Measurements from ENCODE around the gene UTP25.

Gene UTP25

DNA sequence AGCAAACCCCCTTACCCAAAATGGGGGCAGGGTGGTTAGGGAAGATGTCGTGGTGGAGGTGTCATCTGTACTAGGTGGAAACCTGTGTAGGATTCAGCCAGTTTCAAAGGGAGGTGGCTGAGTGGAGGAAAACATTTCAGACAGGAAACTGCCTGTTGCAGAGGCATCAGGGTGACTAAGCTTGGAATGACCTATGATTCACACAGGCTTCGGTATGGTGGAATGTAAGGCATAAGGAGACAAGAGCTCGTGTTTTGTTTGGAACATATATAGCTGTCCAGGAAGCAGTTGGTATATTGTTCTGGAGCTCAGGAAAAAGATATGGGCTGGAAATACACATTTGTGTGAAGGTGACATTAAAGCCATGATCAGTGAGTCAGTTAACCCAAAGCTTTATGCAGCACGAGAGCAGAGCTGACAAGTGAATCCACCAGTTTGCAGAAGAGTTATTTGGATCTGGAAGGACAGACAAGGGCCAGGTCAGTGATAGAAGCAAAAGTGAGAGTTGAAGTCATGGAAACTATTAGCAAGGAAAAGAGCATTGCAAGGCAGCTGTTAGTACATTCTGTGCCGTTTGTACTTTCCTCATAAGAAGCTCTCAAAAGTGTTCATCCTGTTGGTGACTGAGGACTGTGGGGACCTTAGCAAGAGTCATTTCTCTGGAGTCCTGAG, 12.2 kb downstream of the UTP25 start:
- peak; percentile 97 for DNase-seq (ENCODE audit: low read depth)

DNA sequence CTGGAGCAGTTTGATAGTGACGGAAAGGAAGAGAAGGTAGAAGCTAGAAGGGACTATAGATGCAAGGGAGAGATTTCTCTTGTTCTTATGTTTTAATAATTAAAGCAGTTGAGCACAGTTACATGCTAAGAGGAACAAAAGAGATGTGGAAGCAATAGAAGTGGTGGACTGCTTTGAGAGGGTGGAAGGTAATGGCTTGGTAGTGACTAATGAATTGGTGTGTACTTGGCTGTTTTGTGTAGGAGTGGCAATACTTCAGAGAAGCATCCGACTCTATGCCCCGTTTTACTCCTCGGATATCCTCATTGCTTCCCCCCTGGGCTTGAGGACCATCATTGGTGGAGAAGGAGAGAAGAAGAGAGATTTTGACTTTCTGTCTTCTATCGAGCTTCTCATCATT, 12.8 kb downstream of the UTP25 start:
- DNase-seq (ENCODE audit: low read depth), result peak; percentile 43

DNA sequence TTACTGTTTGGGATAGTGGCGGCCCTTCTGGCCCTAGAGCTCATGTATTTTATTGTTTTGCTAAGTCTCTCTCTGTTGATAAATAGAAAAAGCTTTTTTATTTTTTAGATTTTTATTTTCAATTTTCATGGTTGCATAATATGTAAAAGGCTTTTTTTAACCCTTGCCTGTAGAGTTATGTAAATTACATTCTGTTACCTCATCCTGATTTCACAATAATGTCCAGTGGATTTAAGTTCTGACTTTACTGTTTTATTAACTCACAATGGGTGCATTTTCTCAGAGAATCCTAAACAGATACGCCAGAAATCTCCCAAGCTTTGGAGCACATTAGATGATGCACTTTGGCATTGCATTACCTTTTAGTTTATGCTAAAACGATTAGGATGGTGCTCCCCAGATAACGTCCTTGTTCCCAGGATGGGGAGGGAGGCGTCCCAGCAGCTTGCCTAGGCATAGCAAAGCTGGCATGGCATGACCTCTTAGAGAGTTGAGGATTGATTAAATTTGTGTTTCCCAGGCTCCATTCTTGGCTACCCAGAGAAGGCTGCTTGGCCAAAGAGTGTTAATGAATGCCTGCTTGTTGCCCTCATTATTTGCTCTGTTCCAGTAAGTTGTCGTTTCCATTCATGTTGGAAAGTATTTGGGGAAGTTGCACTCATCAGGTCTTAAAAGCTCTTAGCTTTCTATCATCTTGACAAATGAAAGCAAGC, 17.1 kb downstream of the UTP25 start:
- DNase-seq (ENCODE audit: low read depth), result peak; percentile 58

DNA sequence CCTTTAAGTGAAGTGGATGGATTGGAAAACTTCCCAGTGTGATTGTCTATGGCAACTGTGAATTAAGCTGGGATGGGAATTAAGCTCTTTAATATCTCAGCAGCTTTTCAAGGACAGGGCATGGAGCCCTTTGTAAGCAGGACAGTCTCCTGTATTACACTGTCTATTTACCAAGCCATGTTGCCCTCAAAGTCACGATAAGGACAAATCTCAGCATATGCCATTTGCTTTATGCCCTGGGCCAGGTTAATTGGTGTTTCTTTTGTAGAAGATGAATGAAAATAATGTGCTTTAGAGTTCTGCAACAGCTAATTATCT, 17.6 kb downstream of the UTP25 start:
- DNase-seq (ENCODE audit: low read depth), result no peak

DNA sequence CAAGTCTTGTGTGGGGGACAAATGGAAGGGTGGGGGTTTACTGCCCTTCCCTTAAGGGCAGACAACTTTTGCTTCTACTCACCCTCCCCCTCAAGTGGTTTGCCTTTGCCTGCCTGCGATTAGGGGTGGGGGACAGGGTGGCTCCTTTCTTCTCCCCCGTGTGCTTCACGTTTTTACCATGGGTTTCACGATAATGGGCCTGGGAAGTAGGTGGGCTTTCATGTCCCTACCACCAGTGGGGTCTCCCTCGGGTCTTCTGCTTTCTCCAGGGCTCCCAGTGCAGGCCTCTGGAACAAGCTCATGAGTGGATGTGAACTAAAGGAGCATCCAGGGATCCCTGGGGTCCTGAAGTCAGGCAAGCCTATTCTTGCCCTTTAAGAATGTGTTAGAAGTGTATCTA, 21.6 kb downstream of the UTP25 start:
- DNase-seq (ENCODE audit: low read depth), result no peak

DNA sequence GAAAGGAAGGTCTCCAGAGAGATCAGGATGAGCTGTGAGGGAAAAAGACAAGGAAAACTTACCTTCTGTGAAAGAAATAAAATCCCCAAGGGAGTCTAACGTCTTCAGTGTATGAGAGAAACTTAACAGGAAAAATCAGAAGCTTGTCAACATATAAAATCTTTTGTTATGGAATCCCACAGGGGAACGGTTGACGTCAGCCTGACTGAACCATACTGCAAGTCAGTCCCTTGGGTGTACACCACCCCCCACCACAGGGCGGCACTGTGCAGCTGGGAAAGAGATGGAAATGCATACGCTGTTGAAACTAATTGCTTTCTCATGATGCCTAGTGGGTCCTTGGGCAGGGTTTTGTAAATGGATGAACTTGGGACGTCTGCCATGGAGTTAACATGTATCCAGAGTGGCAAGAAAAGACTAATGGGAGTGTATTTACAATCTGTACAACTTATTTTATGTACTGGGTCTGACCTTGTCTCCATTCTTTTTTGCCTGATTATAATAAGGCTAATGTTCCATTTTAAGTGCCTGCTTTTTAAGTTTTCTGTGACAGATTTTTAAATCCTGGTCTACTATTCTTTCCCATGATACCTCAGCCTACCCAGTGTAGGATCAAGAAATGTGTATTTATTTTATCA, 22.7 kb downstream of the UTP25 start:
- peak; percentile 87 for DNase-seq (ENCODE audit: low read depth)

DNA sequence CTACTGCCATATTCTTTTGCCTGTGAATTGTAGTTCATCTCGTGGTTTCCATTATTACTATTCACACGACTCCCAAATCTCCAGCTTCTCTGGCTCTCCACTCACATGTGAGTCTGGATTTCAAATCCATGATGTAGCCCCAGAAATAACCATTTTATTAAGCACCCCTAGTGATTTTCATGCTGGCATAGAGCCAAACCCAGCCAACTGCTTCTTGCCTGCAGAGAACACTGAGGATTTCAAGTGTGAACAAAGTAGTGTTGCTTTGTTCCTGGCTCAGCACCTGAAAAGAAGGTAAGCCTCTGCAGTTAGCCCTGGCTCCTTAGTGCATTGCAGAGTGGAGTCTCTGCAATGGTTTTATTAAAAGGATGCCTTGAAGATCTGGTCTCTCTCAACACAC, 25.9 kb downstream of the UTP25 start:
- no peak for DNase-seq (ENCODE audit: low read depth)

DNA sequence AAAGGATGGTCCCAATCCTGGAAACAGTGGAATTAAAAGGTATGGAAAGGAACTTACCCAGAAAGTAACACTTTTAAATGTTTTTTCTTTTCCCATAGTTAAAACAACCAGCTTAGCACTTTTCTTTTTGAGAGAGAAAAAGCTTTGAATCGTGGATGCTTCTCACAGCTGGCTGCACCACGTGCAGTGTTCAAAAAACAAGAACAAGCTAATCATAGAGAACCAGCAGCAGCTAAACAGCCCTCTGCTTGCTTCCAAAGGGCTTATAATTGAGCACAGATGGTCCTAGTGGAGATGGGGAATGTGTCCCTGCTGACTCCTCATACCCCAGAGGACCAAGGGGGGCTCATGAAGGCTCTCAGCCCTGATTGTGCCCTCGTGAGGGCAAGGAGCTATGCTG, 26.4 kb downstream of the UTP25 start:
- DNase-seq (ENCODE audit: low read depth), result no peak

DNA sequence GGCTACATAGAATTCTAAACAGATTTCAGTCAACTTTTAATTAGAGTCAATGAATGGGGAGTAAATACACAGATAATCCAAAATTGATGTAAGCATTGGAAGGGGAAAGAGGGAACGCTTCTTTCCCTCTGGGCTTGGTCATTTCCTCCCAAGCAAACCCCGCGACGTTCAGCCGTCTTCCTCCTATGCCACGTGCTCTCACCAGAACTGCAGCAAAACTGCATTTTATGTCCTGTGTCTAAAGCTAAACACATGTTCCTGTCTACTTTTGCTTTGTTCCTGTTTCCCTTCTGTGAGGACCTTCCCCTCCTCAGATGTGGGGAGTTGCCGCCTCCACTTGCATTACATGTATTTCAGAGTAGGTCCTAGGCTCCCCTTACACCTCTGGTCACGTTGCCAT, 27.2 kb downstream of the UTP25 start:
- no peak for DNase-seq (ENCODE audit: low read depth)

DNA sequence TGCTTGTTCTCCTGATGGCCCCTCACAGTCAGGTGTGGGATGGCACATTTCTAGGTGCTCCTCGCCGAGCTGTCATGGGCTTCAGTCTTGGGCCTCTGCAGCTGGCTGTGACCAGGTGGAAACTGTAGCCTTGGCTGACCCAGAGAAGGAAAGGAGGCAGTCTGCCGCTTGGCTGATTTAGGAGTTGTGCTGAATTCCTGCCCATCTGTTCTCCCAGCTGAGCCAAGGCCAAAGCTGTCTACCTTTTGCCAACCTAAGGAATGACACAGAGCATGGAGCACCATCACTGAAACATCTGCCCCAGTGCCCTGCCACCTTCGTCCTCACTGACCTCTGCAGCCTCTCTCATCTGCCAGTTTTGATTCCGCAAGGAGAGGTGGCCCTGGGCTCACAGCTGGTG, 27.9 kb downstream of the UTP25 start:
- no peak for DNase-seq (ENCODE audit: low read depth)

DNA sequence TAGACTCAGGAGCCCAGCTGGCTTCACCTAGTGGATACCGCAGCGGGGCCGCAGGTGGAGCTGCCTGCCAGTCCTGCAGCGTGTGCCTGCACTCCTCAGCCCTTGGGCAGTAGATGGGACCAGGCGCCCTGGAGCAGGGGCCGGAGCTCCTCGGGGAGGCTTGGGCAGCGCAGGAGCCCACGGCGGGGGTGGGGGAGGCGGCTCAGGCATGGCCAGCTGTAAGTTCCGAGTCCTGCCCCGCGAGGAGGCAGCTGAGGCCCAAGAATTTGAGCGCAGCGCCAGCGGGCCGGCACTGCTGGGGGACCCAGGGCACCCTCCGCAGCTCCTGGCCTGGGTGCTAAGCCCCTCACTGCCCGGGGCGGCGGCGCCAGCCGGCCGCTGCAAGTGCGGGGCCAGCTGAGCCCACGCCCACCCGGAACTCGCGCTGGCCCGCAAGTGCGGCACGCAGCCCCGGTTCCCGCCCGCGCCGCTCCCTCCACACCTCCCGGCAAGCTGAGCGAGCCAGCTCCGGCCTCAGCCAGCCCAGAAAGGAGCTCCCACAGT, 30.9 kb downstream of the UTP25 start:
- no peak for DNase-seq (ENCODE audit: low read depth)

DNA sequence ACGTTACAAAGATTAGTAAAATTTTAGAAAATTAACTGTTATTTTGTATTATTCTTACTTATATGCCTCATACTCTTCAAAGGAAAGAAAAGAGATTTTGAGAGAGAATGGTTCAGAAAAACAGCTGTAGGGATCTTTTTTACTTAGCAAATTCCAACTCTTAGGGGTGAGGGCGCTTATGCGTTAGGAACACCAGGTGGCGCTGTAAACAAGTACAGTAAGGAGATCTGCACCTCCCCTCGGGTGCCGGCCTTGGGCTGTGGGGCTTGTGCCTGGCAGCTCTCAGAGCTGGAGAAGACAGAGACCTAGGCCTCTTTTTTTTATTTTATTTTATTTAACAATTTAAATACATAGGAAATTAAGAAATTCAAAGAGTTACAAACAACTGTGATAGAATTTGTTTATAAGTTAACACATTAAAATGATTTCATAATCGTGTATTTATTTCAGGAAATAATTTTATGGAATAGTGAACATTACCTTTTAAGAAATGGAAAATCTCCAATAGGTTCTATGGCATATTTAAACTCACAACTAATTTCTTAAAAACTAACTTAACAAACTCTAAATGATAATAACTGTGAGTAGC, 32.6 kb downstream of the UTP25 start:
- peak; percentile 87 for DNase-seq (ENCODE audit: low read depth)

DNA sequence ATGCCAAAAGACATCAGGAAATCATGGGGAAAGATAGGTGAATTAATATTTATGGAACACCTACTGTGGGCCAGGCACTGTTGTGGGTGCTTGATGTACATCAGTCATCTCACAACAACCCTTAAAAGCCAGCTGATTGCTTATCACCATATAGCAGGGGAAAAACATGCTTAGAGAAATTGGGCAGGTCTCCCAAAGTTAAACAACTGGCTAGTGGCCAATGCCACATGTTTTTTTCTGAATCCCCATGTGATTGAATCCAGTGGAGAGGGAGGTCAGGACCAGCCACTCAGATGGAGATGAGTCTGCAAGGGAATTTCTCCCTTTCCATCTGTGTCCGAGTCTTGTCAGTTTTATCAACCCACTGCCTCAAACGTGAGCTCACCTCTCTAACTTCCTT, 33.5 kb downstream of the UTP25 start:
- DNase-seq (ENCODE audit: low read depth), result no peak

DNA sequence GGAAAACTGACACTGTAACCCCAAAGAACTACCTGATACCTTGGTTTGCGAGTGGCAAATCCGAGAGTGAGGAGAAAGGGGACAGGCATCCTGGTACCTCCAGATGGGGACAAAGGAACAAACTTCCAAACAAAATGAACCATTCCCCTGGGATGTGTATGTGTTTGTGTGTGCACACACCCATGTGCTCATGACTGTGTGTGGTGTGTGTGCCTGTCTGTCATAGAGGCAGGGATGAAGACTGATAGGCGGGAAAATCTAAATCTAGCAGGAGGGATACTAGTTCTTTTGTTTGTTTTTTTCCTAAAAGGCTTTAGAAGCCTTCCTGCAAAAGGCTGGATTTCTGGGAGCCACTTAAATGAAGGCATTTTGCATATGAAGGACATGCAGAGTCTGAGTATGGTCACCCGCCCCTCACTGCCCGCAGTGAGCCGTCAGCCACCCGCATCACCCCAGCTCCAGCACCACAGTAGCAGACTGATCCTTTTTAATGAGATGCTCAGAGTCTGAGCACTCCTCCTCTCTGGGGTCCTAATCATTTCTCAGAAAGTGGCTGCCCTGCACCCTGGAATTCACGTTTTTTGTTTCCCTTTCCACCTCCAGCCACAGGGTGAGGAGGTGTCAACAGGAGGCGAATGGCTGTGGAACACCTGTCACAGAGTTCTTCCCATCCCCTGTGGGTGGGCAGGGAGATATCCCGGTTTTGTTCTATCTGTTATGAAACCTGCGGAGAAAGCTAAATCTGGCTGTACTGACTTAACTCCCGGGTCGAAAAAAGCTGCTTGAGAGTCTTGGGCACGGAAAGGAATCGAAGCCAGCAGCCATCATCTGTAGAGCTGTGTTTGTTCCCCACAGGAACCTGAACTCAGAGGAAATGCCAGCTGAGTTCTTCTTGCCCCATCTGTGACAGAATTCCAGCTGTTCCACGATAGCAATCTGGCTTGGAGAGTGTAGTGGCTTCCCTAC, 34.9 kb downstream of the UTP25 start:
- no peak for DNase-seq (ENCODE audit: low read depth)

DNA sequence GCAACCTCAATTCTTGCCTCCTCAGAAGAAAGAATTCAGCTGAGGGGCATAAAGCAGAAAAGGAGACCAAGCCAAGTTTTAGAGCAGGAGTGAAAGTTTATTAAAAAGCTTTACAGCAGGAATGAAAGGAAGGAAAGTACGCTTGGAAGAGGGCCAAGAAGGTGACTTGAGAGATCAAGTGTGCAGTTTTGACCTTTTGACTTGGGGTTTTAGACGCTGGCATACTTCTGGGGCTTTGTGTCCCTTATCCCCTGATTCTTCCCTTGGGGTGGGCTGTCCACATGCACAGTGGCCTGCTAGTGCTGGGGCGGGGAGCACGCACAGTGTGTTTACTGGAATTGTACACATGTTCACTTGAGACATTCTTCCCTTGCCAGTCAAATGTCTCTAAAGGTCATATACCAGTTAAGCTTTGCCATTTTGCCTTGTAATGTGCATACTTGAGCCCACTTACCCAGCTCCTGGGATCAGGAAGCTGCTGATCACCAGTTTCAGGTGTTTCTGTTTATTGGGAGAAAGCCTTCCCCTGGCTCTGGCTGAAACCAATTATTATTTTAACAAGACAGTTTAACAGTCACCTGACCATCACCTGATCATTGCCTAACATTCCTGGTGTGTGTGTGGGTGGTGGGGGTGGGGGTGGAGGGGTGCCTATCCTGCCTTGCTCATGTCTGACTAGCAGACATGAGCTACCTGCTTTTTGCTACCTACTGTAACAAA, 36.2 kb downstream of the UTP25 start:
- DNase-seq (ENCODE audit: low read depth), result no peak

DNA sequence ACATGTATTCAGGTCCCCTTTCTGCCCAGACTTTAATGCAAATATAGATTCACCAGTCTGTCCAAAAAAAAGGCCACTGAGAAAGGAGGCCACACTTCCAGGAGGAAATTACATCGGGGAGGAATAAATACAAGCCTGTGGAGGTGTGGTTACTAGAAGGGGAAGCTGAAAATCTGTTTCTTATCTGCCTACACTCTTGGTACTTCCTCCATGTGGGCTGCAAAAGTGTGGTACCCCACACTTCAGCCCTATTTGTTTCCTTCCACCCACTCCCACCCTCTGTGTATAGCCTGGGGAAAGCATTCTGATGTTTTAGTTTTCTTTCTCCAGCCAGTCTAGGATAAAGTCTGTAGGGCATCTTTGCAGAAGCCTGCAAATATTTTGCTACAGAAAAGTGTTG, 38.4 kb downstream of the UTP25 start:
- no peak for DNase-seq (ENCODE audit: low read depth)

DNA sequence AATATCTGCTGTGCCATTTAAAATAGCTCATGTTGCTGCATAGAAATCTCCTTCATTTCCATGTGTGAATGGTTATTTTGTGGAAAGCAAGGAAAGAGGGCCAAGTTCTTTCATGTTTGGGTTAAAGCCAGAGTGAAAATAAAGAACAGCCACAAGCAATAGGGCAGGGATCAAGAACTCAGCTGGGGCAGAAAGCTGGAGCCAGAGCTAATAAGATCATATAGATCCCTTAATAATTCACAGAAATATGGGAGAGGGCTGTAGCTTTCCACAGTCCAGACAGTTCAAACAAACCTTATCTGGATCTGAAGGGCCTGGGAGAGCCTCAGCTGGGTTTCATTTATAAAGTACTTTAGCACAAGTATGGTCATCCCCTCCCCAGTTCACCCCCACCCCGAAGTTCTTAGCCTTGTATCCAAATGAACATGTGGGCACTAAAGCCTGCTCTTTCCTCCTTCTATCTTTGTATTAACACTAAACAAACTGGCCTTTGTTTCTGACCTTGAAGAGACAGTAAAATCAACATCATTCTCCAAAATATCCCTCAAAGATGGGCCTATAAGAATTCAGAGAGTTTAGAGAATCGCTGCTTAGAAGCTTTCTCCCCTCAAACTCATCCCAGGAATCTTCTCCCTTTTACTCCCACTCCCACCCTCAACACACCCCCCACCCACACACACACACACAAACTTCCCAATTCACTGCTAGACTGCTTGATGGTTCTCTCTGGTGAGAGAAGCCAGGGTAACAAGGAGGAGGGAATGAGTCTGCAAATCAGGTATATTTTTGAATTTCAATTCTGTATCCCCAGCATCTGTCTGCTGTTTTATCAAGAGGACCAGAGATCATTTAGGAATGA, 41.7 kb downstream of the UTP25 start:
- DNase-seq (ENCODE audit: low read depth), result no peak

DNA sequence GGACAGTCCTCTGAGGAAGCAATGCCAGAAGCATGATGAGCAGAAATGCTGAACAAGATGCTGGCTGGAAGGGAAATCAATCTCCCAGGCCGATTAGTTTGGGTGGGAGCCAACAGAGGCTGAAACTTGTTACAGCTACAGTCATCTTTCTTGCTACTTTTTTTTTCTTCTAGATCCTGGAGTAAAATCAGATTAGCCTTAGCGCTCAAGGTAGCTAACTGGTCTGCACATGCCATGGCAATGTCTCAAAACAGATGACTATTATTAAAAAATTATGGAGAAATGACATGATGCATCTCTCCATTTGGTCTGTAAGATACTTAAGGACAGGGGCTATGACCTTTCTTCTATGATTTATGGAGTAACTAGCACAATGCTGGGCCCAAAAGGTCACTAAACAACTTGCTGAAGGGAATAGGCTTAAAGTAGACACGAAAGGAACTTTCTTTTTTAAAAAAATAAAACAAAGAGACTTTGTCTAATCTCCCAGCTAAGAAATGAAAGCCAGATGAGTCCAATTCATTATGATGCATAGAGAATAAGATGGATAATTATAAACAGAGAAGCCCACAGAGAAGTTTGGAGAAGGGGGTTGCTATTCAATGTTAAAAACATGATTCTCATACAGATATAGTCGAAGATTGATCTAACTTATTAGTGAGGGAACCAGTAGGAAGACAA, 42.5 kb downstream of the UTP25 start:
- peak; percentile 40 for DNase-seq (ENCODE audit: low read depth)

DNA sequence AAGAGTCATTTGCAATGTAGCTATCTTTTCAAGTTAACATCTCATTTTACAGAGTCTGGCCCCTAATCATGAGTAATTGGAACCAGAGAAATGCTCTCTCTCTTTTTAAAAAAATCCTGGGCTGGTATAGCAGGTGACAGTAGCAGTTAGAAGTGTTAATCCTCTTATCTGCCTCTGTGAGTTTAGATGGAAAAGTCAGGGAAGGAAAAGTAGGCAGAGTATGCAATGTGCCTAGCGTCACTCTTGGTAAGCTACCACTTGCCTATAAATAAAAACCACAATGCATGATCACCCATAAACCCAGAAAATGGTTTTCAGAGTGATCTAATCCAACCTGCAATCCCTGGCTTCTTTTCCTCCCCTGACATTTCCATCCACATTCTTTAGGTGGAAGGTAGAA, 43.2 kb downstream of the UTP25 start:
- DNase-seq (ENCODE audit: low read depth), result no peak

DNA sequence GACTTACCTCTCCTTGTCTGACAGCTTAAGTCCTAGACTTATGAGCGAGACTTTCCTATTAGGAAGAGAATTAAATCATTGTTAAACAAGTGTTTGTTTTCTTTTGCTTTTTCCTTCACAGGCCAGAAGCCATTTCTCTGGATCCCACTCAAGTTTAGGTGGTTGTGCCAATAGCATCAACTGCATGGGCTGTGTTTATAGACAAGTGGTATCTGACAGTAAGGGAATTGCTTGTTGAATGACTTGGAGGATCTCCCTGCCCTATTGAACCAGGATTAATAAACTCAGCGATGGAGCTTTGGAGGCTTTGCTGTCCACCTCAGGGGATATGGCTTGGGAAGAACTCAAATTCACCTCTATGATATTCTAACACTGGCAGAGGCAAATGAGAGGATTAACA, 43.7 kb downstream of the UTP25 start:
- no peak for DNase-seq (ENCODE audit: low read depth)
